ENCODE data around the gene NKD1.
A peak's percentile ranks its signal among the peaks of the same experiment; 100 is the strongest.

Gene NKD1

GRCh38 chr16:50657241-50657640, 109.0 kb downstream of the NKD1 start:
- no peak for FAIRE-seq
- DNase-seq (ENCODE audit: extremely low spot score, insufficient read length, low read depth) = no peak

- DNase-seq (ENCODE audit: extremely low spot score, insufficient read length, low read depth) = no peak
These were observed 111.6 kb downstream of the NKD1 start for GRCh38 chr16:50659806-50660205.

GRCh38 chr16:50662306-50662940, 114.2 kb downstream of the NKD1 start:
- no peak for FAIRE-seq
- DNase-seq (ENCODE audit: extremely low spot score, insufficient read length, low read depth) = no peak

More at GRCh38 chr16:50659806-50660205, 111.6 kb downstream of the NKD1 start:
- no peak for FAIRE-seq

- DNase-seq (ENCODE audit: extremely low spot score, insufficient read length, low read depth) = no peak
- FAIRE-seq = no peak
These were observed 116.1 kb downstream of the NKD1 start for GRCh38 chr16:50664270-50664669.

- DNase-seq (ENCODE audit: extremely low spot score, insufficient read length, low read depth) (no peak), FAIRE-seq (peak; percentile 75)
These were observed 117.1 kb downstream of the NKD1 start for GRCh38 chr16:50665128-50665878.

GRCh38 chr16:50666658-50667496, 118.7 kb downstream of the NKD1 start:
- FAIRE-seq = peak; percentile 95
- no peak for DNase-seq (ENCODE audit: extremely low spot score, insufficient read length, low read depth)

- FAIRE-seq (peak; percentile 46), DNase-seq (ENCODE audit: extremely low spot score, insufficient read length, low read depth) (no peak)
These were observed 119.5 kb downstream of the NKD1 start for GRCh38 chr16:50667497-50668367.

GRCh38 chr16:50668368-50669008, 120.3 kb downstream of the NKD1 start:
- DNase-seq (ENCODE audit: extremely low spot score, insufficient read length, low read depth) (no peak), FAIRE-seq (no peak)

- DNase-seq (ENCODE audit: extremely low spot score, insufficient read length, low read depth) = no peak
- FAIRE-seq = no peak
These were observed 121.5 kb downstream of the NKD1 start for GRCh38 chr16:50669741-50670140.

GRCh38 chr16:50670476-50670875, 122.3 kb downstream of the NKD1 start:
- FAIRE-seq (no peak), DNase-seq (ENCODE audit: extremely low spot score, insufficient read length, low read depth) (no peak)

- FAIRE-seq = peak; percentile 64
These were observed 123.6 kb downstream of the NKD1 start for GRCh38 chr16:50671644-50672260.

GRCh38 chr16:50673496-50674275, 125.5 kb downstream of the NKD1 start:
- no peak for FAIRE-seq
- no peak for DNase-seq (ENCODE audit: extremely low spot score, insufficient read length, low read depth)

More at GRCh38 chr16:50671644-50672260, 123.6 kb downstream of the NKD1 start:
- DNase-seq (ENCODE audit: extremely low spot score, insufficient read length, low read depth) = no peak

GRCh38 chr16:50674831-50675230, 126.6 kb downstream of the NKD1 start:
- no peak for FAIRE-seq
- no peak for DNase-seq (ENCODE audit: extremely low spot score, insufficient read length, low read depth)

- no peak for DNase-seq (ENCODE audit: extremely low spot score, insufficient read length, low read depth)
- FAIRE-seq = no peak
These were observed 127.8 kb downstream of the NKD1 start for GRCh38 chr16:50675686-50676610.

GRCh38 chr16:50676684-50677225, 128.6 kb downstream of the NKD1 start:
- FAIRE-seq (no peak), DNase-seq (ENCODE audit: extremely low spot score, insufficient read length, low read depth) (no peak)

GRCh38 chr16:50677351-50677750, 129.2 kb downstream of the NKD1 start:
- FAIRE-seq (peak; percentile 46), DNase-seq (ENCODE audit: extremely low spot score, insufficient read length, low read depth) (no peak)

GRCh38 chr16:50678531-50678930, 130.3 kb downstream of the NKD1 start:
- no peak for DNase-seq (ENCODE audit: extremely low spot score, insufficient read length, low read depth)
- no peak for FAIRE-seq

Data from GM18507 (cell line).